ENCODE results near the gene APOL1.

The APOL1 gene

GRCh38 chr22:36232715-36233401 is 20.1 kb upstream of the APOL1 start:
- no peak for DNase-seq
- TF ChIP-seq POLR2A (IDR thresholded peaks at IDR 0.05; ENCODE audit: low read length) (no peak), GATA1 (IDR thresholded peaks at IDR 0.05; ENCODE audit: low read depth, low read length) (no peak)

GRCh38 chr22:36233796-36234195 is 19.1 kb upstream of the APOL1 start:
- TF ChIP-seq POLR2A (IDR thresholded peaks at IDR 0.05; ENCODE audit: low read length) (no peak), GATA1 (IDR thresholded peaks at IDR 0.05; ENCODE audit: low read depth, low read length) (no peak)
- DNase-seq, result no peak

- TF ChIP-seq GATA1 (IDR thresholded peaks at IDR 0.05; ENCODE audit: low read depth, low read length) (no peak), POLR2A (IDR thresholded peaks at IDR 0.05; ENCODE audit: low read length) (no peak)
- DNase-seq, result no peak
These were observed 18.7 kb upstream of the APOL1 start for GRCh38 chr22:36234213-36234612.

GRCh38 chr22:36234919-36235318 is 18.0 kb upstream of the APOL1 start:
- DNase-seq, result no peak
- TF ChIP-seq GATA1 (IDR thresholded peaks at IDR 0.05; ENCODE audit: low read depth, low read length) (no peak), POLR2A (IDR thresholded peaks at IDR 0.05; ENCODE audit: low read length) (no peak)

- TF ChIP-seq GATA1 (IDR thresholded peaks at IDR 0.05; ENCODE audit: low read depth, low read length) (no peak), POLR2A (IDR thresholded peaks at IDR 0.05; ENCODE audit: low read length) (no peak)
- DNase-seq, result no peak
These were observed 17.3 kb upstream of the APOL1 start for GRCh38 chr22:36235585-36235984.

GRCh38 chr22:36236388-36237319 is 16.3 kb upstream of the APOL1 start:
- no peak for DNase-seq
- TF ChIP-seq GATA1 (IDR thresholded peaks at IDR 0.05; ENCODE audit: low read depth, low read length) (no peak), POLR2A (IDR thresholded peaks at IDR 0.05; ENCODE audit: low read length) (no peak)

- TF ChIP-seq POLR2A (IDR thresholded peaks at IDR 0.05; ENCODE audit: low read length) (no peak), GATA1 (IDR thresholded peaks at IDR 0.05; ENCODE audit: low read depth, low read length) (no peak)
These were observed 15.2 kb upstream of the APOL1 start for GRCh38 chr22:36237462-36238372.

GRCh38 chr22:36238373-36239149 is 14.4 kb upstream of the APOL1 start:
- DNase-seq, result peak; percentile 60 to 76
- no peak for TF ChIP-seq POLR2A (IDR thresholded peaks at IDR 0.05; ENCODE audit: low read length)
- no peak for TF ChIP-seq GATA1 (IDR thresholded peaks at IDR 0.05; ENCODE audit: low read depth, low read length)

More at GRCh38 chr22:36237462-36238372, 15.2 kb upstream of the APOL1 start:
- peak; percentile 34 to 58 for DNase-seq

- no peak for DNase-seq
- TF ChIP-seq POLR2A (IDR thresholded peaks at IDR 0.05; ENCODE audit: low read length) (no peak), GATA1 (IDR thresholded peaks at IDR 0.05; ENCODE audit: low read depth, low read length) (no peak)
These were observed 13.9 kb upstream of the APOL1 start for GRCh38 chr22:36239150-36239400.

- TF ChIP-seq POLR2A (IDR thresholded peaks at IDR 0.05; ENCODE audit: low read length) (peak; percentile 65), GATA1 (IDR thresholded peaks at IDR 0.05; ENCODE audit: low read depth, low read length) (no peak)
- peak; percentile 94 for DNase-seq
These were observed 13.3 kb upstream of the APOL1 start, which contains the start of gene APOL2 for GRCh38 chr22:36239401-36240171. APOL2 (minus strand) TSS chr22:36239527; CDS start chr22:36233162, 6,365 bp downstream.

- no peak for DNase-seq
These were observed 8.9 kb upstream of the APOL1 start for GRCh38 chr22:36243986-36244385.

More at GRCh38 chr22:36243986-36244385, 8.9 kb upstream of the APOL1 start:
- TF ChIP-seq POLR2A (IDR thresholded peaks at IDR 0.05; ENCODE audit: low read length) (no peak), GATA1 (IDR thresholded peaks at IDR 0.05; ENCODE audit: low read depth, low read length) (no peak)
